ENCODE measurements around the gene ZBTB20.

- TF ChIP-seq CTCF (IDR thresholded peaks at IDR 0.05) (no peak), EZH2phosphoT487 (IDR thresholded peaks at IDR 0.05; ENCODE audit: borderline replicate concordance, low read depth) (no peak), POLR2AphosphoS5 (IDR thresholded peaks at IDR 0.05; ENCODE audit: low read depth, low read length) (no peak), EP300 (IDR thresholded peaks at IDR 0.05; ENCODE audit: borderline replicate concordance in 1 of 2, low read depth in 1 of 2, low read length in 1 of 2) (no peak), CHD2 (IDR thresholded peaks at IDR 0.05; ENCODE audit: low read length, partially characterized antibody) (no peak), ELF1 (IDR thresholded peaks at IDR 0.05) (no peak), NRF1 (IDR thresholded peaks at IDR 0.05; ENCODE audit: low read depth, low read length) (no peak)
Observed at GRCh38 chr3:114694251-114694650, 452.8 kb downstream of the ZBTB20 start.

Data from SK-N-SH (cell line).